GM23338 (cell line): ENCODE data around the gene GRIA4. TPM values are rescaled to one million over a fixed set of nuclear protein-coding genes. Genes with fewer than 3 reads are reported as not detected.

Experiments
- ATAC-seq: fragments of 200-7000 bp; cut with Tn5 transposase; 3 replicates; pipeline ENCODE4 v1.9.1; 2020
- DNase-seq: peaks from one replicate; pipeline ENCODE4 v3.0.0-alpha.2; 2015; ENCODE audit warnings: low spot score
- H2AFZ ChIP-seq: fragments of 200-600 bp; sonication (generic); 2 replicates; pipeline ENCODE4 v1.8.0; 2016; ENCODE audit warnings: antibody characterized with exemption, mild to moderate bottlenecking, moderate library complexity
- H3F3A ChIP-seq: fragments of 200-600 bp; sonication (generic); replicated peaks from 2 replicates; pipeline ENCODE4 v1.8.0; 2017; ENCODE audit warnings: antibody characterized with exemption, mixed run types, low read depth
- H3K27ac ChIP-seq: fragments of 200-600 bp; sonication (generic); 2 replicates; pipeline ENCODE4 v1.6.1; 2016; ENCODE audit warnings: low read depth
- H3K27me3 ChIP-seq: fragments of 200-600 bp; sonication (generic); 2 replicates; pipeline ENCODE4 v1.8.0; 2016; ENCODE audit warnings: mild to moderate bottlenecking, mixed run types, moderate library complexity; ENCODE audit not compliant: insufficient read depth
- H3K36me3 ChIP-seq: fragments of 200-600 bp; sonication (generic); 2 replicates; pipeline ENCODE4 v1.8.0; 2016; ENCODE audit warnings: mild to moderate bottlenecking; ENCODE audit not compliant: insufficient read depth
- H3K4me1 ChIP-seq: fragments of 200-600 bp; sonication (generic); 2 replicates; pipeline ENCODE4 v1.8.0; 2016; ENCODE audit warnings: mild to moderate bottlenecking, moderate library complexity; ENCODE audit not compliant: insufficient read depth
- H3K4me2 ChIP-seq: fragments of 200-600 bp; sonication (generic); 2 replicates; pipeline ENCODE4 v1.7.1; 2017; ENCODE audit warnings: mixed run types
- H3K4me3 ChIP-seq: fragments of 200-600 bp; sonication (generic); 2 replicates; pipeline ENCODE4 v1.6.1; 2016; ENCODE audit warnings: mixed run types
- H3K79me2 ChIP-seq: fragments of 200-600 bp; sonication (generic); replicated peaks from 2 replicates; pipeline ENCODE4 v1.8.0; 2017; ENCODE audit warnings: mild to moderate bottlenecking; ENCODE audit not compliant: insufficient read depth
- H3K9me2 ChIP-seq: fragments of 200-600 bp; sonication (generic); 2 replicates; pipeline ENCODE4 v1.8.0; 2017; ENCODE audit not compliant: insufficient read depth
- H4K20me1 ChIP-seq: fragments of 200-600 bp; sonication (generic); replicated peaks from 2 replicates; pipeline ENCODE4 v1.8.0; 2017; ENCODE audit warnings: mild to moderate bottlenecking; ENCODE audit not compliant: insufficient read depth
- H3K27ac Mint-ChIP-seq: 2 replicates; pipeline ENCODE4 v1.8.0; 2020; ENCODE audit warnings: inconsistent platforms, mild to moderate bottlenecking, moderate library complexity, mixed read lengths
- H3K27me3 Mint-ChIP-seq: 3 replicates; pipeline ENCODE4 v1.8.0; 2022; ENCODE audit warnings: low read depth, mild to moderate bottlenecking, moderate library complexity, mixed read lengths, inconsistent platforms; ENCODE audit not compliant: insufficient read depth, poor library complexity
- H3K36me3 Mint-ChIP-seq: 3 replicates; pipeline ENCODE4 v1.8.0; 2021; ENCODE audit warnings: low read depth, mild to moderate bottlenecking, inconsistent platforms, moderate library complexity, mixed read lengths
- H3K4me1 Mint-ChIP-seq: 3 replicates; pipeline ENCODE4 v1.8.0; 2020; ENCODE audit warnings: mild to moderate bottlenecking, inconsistent platforms, mixed read lengths
- H3K4me3 Mint-ChIP-seq: 3 replicates; pipeline ENCODE4 v1.8.0; 2021; ENCODE audit warnings: moderate library complexity, mild to moderate bottlenecking, inconsistent platforms, mixed read lengths
- H3K9me3 Mint-ChIP-seq: 3 replicates; pipeline ENCODE4 v1.8.0; 2020; ENCODE audit warnings: moderate library complexity, mild to moderate bottlenecking, inconsistent platforms, mixed read lengths
- CREB1 ChIP-seq: fragments of 250-450 bp; sonication (Bioruptor Pico); IDR thresholded peaks from 2 replicates; pipeline ENCODE4 v1.5.0; 2020; ENCODE audit warnings: low read depth, mild to moderate bottlenecking, moderate library complexity
- ETS1 ChIP-seq: IDR thresholded peaks from 2 replicates; pipeline ENCODE4 v1.6.1; 2016; ENCODE audit warnings: antibody characterized with exemption
- EZH2phosphoT487 ChIP-seq: fragments of 200-600 bp; sonication (generic); IDR thresholded peaks from one replicate; pipeline ENCODE4 v1.8.1; 2018; ENCODE audit warnings: antibody characterized with exemption; ENCODE audit not compliant: unreplicated experiment
- POLR2AphosphoS5 ChIP-seq: IDR thresholded peaks from 2 replicates; pipeline ENCODE4 v1.6.1; 2016; ENCODE audit warnings: antibody characterized with exemption, low read depth
- ZNF114 ChIP-seq: fragments of 250-450 bp; sonication (Bioruptor Pico); IDR thresholded peaks from 2 replicates; pipeline ENCODE4 v1.5.0; 2020; ENCODE audit warnings: mild to moderate bottlenecking, moderate library complexity
- polyA plus RNA-seq: library from polyadenylated mRNA; unstranded; fragments of >200 nt; fragmentation: Nextera tagmentation; extraction: Ambion mirVana; gene quantifications from 2 replicates; pipeline ENCODE4 v1.2.1, GENCODE V29; 2016
- total RNA-seq: library from RNA; depleted of rRNA; stranded (reverse); fragments of >200 nt; shearing (Covaris generic); gene quantifications from 2 replicates; pipeline ENCODE4 v1.2.3, GENCODE V29; 2014
- TF ChIP-seq, protein P1 (sequence below): fragments of 250-450 bp; sonication (Bioruptor Pico); IDR thresholded peaks from 2 replicates; pipeline ENCODE4 v1.5.0; 2020; ENCODE audit warnings: mild to moderate bottlenecking, moderate library complexity

Gene GRIA4
- total and polyA plus RNA-seq, 2 experiments from 2014 or later: 17.8 to 71.1 TPM

DNA sequence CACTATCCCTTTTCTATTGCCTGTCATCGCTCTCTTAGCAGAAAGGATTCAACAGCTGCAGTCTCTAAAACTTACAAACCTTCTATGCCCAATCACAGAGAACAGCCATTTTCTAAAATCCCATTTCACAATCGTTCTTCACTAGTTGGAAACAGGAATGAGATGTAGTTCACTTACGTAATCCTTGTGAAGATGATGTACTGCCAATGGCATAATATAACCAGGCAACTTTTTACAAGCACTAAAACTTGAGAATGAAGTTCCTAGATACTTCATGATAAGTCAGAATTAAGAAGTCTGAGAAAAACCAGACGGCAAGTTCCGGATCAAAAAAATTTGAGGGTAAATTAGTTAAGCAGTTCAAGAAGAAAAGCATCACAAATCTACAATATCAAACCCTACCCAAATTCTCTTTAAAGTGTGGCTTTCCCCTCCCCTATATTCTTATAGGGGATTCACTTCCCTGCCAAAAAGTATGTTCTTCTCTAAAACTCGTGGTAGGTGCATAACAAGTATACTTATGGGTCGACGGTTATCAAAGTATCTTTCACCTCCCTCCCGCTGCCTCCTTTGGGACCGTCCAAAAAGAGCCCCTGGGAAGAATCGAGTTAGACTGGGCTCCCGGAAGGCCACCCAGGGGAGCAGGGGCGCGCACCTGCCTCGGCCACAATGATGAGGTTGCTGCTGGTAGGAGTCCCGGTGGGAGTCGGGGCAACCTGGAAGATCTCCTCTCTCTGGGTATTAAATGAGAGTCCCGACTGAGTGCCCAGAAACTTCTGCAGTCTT lies 411.5 kb downstream of the GRIA4 start:
- TF ChIP-seq ZNF114 (CRISPR knock-in tag) (no peak), POLR2AphosphoS5 (no peak)
- Histone ChIP-seq H3F3A (no peaks in the 10 kb centered on the region), H3K27ac (no peak overlapping the region), H3K4me2 (peak overlapping the region; percentile 78), H2AFZ (peak overlapping the region; percentile 72; the same call in 1 of the 2 replicates), H3K79me2 (peaks cover 54% of the 10 kb centered on the region), H4K20me1 (peaks cover 5% of the 10 kb centered on the region), H3K4me3 (peak overlapping the region; percentile 67), H3K4me1 (peaks cover 38% of the 10 kb centered on the region), H3K27me3 (no peaks in the 10 kb centered on the region), H3K36me3 (no peaks in the 10 kb centered on the region), H3K9me2 (no peaks in the 10 kb centered on the region)
- Mint-ChIP-seq H3K4me3 (peak overlapping the region; percentile 92), H3K27ac (peak overlapping the region; percentile 95), H3K9me3 (no peaks in the 10 kb centered on the region; the same call in 2 of the 3 replicates), H3K27me3 (no peaks in the 10 kb centered on the region), H3K4me1 (peaks cover 32% of the 10 kb centered on the region), H3K36me3 (no peaks in the 10 kb centered on the region)
- DNase-seq (peak; percentile 32), ATAC-seq (peak; percentile 17)

GRCh38 chr11:106021967-106022794 lies 412.3 kb downstream of the GRIA4 start, which contains the start of gene MSANTD4:
Gene MSANTD4 (minus strand): TSS chr11:106022240. CDS start chr11:106010917, 11,323 bp downstream.
- H3K4me3 ChIP-seq: peak within 1 kb of the TSS; percentile 67
- no peaks in the 10 kb centered on the region for H3K27me3 ChIP-seq
- no peaks in the 10 kb centered on the region for H3K36me3 ChIP-seq
- Mint-ChIP-seq H3K36me3 (0 out of 3 replicates have a peak, but pooled peaks cover 2% of the 10 kb centered on the region), H3K4me1 (peaks cover 32% of the 10 kb centered on the region), H3K27ac (peak within 1 kb of the TSS; percentile 95), H3K9me3 (peaks cover 3% of the 10 kb centered on the region; the same call in 2 of the 3 replicates), H3K4me3 (peak within 1 kb of the TSS; percentile 92), H3K27me3 (no peaks in the 10 kb centered on the region)
- no peaks in the 10 kb centered on the region for H3K9me2 ChIP-seq
- peaks cover 5% of the 10 kb centered on the region for H4K20me1 ChIP-seq
- peak within 1 kb of the TSS; percentile 78 for H3K4me2 ChIP-seq
- peaks cover 46% of the 10 kb centered on the region for H3K79me2 ChIP-seq
- H3K4me1 ChIP-seq: peaks cover 38% of the 10 kb centered on the region
- ATAC-seq (peak; percentile 97), DNase-seq (peak; percentile 100)
- no peak for TF ChIP-seq ZNF114 (CRISPR knock-in tag)
- peak; percentile 76 for TF ChIP-seq POLR2AphosphoS5
- TF ChIP-seq, protein P1, sequence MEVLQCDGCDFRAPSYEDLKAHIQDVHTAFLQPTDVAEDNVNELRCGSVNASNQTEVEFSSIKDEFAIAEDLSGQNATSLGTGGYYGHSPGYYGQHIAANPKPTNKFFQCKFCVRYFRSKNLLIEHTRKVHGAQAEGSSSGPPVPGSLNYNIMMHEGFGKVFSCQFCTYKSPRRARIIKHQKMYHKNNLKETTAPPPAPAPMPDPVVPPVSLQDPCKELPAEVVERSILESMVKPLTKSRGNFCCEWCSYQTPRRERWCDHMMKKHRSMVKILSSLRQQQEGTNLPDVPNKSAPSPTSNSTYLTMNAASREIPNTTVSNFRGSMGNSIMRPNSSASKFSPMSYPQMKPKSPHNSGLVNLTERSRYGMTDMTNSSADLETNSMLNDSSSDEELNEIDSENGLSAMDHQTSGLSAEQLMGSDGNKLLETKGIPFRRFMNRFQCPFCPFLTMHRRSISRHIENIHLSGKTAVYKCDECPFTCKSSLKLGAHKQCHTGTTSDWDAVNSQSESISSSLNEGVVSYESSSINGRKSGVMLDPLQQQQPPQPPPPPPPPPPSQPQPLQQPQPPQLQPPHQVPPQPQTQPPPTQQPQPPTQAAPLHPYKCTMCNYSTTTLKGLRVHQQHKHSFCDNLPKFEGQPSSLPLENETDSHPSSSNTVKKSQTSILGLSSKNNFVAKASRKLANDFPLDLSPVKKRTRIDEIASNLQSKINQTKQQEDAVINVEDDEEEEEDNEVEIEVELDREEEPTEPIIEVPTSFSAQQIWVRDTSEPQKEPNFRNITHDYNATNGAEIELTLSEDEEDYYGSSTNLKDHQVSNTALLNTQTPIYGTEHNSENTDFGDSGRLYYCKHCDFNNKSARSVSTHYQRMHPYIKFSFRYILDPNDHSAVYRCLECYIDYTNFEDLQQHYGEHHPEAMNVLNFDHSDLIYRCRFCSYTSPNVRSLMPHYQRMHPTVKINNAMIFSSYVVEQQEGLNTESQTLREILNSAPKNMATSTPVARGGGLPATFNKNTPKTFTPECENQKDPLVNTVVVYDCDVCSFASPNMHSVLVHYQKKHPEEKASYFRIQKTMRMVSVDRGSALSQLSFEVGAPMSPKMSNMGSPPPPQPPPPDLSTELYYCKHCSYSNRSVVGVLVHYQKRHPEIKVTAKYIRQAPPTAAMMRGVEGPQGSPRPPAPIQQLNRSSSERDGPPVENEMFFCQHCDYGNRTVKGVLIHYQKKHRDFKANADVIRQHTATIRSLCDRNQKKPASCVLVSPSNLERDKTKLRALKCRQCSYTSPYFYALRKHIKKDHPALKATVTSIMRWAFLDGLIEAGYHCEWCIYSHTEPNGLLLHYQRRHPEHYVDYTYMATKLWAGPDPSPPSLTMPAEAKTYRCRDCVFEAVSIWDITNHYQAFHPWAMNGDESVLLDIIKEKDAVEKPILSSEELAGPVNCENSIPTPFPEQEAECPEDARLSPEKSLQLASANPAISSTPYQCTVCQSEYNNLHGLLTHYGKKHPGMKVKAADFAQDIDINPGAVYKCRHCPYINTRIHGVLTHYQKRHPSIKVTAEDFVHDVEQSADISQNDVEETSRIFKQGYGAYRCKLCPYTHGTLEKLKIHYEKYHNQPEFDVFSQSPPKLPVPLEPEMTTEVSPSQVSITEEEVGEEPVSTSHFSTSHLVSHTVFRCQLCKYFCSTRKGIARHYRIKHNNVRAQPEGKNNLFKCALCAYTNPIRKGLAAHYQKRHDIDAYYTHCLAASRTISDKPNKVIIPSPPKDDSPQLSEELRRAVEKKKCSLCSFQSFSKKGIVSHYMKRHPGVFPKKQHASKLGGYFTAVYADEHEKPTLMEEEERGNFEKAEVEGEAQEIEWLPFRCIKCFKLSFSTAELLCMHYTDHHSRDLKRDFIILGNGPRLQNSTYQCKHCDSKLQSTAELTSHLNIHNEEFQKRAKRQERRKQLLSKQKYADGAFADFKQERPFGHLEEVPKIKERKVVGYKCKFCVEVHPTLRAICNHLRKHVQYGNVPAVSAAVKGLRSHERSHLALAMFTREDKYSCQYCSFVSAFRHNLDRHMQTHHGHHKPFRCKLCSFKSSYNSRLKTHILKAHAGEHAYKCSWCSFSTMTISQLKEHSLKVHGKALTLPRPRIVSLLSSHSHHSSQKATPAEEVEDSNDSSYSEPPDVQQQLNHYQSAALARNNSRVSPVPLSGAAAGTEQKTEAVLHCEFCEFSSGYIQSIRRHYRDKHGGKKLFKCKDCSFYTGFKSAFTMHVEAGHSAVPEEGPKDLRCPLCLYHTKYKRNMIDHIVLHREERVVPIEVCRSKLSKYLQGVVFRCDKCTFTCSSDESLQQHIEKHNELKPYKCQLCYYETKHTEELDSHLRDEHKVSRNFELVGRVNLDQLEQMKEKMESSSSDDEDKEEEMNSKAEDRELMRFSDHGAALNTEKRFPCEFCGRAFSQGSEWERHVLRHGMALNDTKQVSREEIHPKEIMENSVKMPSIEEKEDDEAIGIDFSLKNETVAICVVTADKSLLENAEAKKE: peak; percentile 61; the same call in 1 of the 2 replicates
- peak; percentile 90 for TF ChIP-seq CREB1 (CRISPR knock-in tag)
- TF ChIP-seq ETS1: peak; percentile 26; the same call in 1 of the 2 replicates
- no peak for TF ChIP-seq EZH2phosphoT487
- H3K27ac ChIP-seq: 0 out of 2 replicates have a peak within 1 kb of the TSS, but pooled peaks have one; percentile 14
- H3F3A ChIP-seq: no peaks in the 10 kb centered on the region
- peak within 1 kb of the TSS; percentile 72; the same call in 1 of the 2 replicates for H2AFZ ChIP-seq
